ENCODE measurements around the gene EED. TPM values are rescaled to one million over a fixed set of nuclear protein-coding genes. Genes with fewer than 3 reads are reported as not detected.

Gene EED, protein sequence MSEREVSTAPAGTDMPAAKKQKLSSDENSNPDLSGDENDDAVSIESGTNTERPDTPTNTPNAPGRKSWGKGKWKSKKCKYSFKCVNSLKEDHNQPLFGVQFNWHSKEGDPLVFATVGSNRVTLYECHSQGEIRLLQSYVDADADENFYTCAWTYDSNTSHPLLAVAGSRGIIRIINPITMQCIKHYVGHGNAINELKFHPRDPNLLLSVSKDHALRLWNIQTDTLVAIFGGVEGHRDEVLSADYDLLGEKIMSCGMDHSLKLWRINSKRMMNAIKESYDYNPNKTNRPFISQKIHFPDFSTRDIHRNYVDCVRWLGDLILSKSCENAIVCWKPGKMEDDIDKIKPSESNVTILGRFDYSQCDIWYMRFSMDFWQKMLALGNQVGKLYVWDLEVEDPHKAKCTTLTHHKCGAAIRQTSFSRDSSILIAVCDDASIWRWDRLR
- 15.0 and 24.0 TPM in 2 replicates for total RNA-seq (2014; rRNA removed; shearing (Covaris generic))
- 19.4 and 20.1 TPM in 2 replicates for polyA plus RNA-seq (2016; fragmentation: Nextera tagmentation; extraction: Ambion mirVana)

DNA sequence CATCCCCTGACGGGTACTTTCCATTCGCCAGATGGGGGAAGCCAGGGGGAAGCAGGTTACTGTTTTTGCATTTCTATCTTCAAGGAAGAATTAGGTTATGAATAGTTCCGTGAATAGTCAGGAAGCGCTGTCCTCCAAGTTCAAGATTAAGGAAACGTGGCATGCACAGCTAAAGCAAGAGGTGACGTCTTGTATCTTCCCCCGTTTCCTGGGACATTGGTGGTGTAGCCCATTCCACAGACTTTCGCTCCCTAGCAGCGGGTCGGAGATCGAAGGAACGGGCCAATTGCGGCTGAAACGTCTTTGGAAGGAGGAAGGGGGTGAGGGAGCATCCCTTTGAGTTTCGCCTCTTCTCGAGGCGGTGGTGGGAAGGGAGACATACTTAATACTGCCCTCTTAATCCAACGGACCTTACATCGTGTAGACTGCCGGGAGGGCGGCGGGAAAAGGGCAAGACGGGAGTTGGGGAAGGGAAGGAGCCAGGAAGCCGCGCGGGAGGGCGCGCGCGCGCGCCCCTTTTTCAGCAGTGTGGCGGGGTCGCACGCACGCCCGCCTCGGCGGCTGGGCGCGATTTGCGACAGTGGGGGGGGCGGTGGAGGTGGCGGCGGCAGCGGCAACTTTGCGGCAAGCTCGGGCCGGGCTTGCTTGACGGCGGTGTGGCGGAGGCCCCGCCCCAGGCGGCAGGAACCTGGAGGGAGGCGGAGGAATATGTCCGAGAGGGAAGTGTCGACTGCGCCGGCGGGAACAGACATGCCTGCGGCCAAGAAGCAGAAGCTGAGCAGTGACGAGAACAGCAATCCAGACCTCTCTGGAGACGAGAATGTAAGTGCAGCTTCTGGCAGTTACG lies at the start of gene EED:
TSS of gene EED (plus strand) at position 232 of the 847 bp plus-strand sequence. CDS start at position 709, 477 bp downstream.
- H3K4me3 ChIP-seq = peak within 1 kb of the TSS; percentile 99
- H3K4me2 ChIP-seq (ENCODE audit: unreplicated experiment) = peak within 1 kb of the TSS; percentile 89
- peak within 1 kb of the TSS; percentile 98 for H2AFZ ChIP-seq
- in situ Hi-C loops (cut with MboI) = no loop called here
- H3K9ac ChIP-seq = peak within 1 kb of the TSS; percentile 98
- peaks cover 16% of the 10 kb centered on the region; the same call in 1 of the 2 replicates for H3F3A ChIP-seq (ENCODE audit: insufficient read depth)
- H3K36me3 ChIP-seq (ENCODE audit: low read depth) = no peaks in the 10 kb centered on the region
- no peaks in the 10 kb centered on the region for H3K9me3 ChIP-seq (ENCODE audit: low read depth)
- H3K79me2 ChIP-seq (ENCODE audit: insufficient read depth) = peaks cover 46% of the 10 kb centered on the region
- TF ChIP-seq EZH2 (IDR thresholded peaks at IDR 0.05; ENCODE audit: insufficient read depth, poor library complexity, severe bottlenecking) (no peak), EZH2phosphoT487 (IDR thresholded peaks at IDR 0.05; ENCODE audit: insufficient read depth, low read depth) (no peak)
- H3K27me3 ChIP-seq (replicated peaks; ENCODE audit: insufficient read depth) = no peaks in the 10 kb centered on the region
- DNase-seq = peak; percentile 99
- peaks cover 18% of the 10 kb centered on the region for H3K4me1 ChIP-seq (ENCODE audit: insufficient read depth)
- WGBS, 2 experiments (ENCODE audit: low coverage in 1 of 2, low lambda C conversion rate in 2 of 2, missing lambda C conversion rate in 2 of 2) = 0% methylated on average over 41 to 64 of the region's 64 CpGs
- peak within 1 kb of the TSS; percentile 98 for H3K27ac ChIP-seq
- no peaks in the 10 kb centered on the region for H4K20me1 ChIP-seq (ENCODE audit: insufficient read depth)
- H3K9me2 ChIP-seq (ENCODE audit: insufficient read depth) = no peaks in the 10 kb centered on the region

DNA sequence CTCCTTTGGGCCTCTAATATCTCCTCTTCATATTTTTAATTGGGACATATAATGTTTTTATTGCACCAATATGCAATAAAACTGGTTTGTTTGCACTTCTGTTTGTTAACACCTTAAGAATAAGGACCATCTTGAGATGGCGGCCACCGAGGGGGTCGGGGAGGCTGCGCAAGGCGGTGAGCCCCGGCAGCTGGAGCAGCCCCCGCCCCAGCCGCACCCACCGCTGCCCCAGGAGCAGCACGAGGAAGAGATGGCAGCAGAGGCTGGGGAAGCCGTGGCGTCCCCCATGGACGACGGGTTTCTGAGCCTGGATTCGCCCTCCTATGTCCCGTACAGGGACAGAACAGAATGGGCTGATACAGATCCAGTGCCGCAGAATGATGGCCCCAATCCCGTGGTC lies 49.6 kb upstream of the EED start:
- 88 to 93% methylated on average over 16 to 18 of the region's 18 CpGs for WGBS, 2 experiments (ENCODE audit: low coverage in 1 of 2, low lambda C conversion rate in 2 of 2, missing lambda C conversion rate in 2 of 2)
- peaks cover 7% of the 10 kb centered on the region; the same call in 1 of the 2 replicates for H3F3A ChIP-seq (ENCODE audit: insufficient read depth)
- no peak overlapping the region for H3K27ac ChIP-seq
- no peaks in the 10 kb centered on the region for H3K79me2 ChIP-seq (ENCODE audit: insufficient read depth)
- no peaks in the 10 kb centered on the region for H4K20me1 ChIP-seq (ENCODE audit: insufficient read depth)
- no peak overlapping the region for H2AFZ ChIP-seq
- H3K4me1 ChIP-seq (ENCODE audit: insufficient read depth) = peaks cover 22% of the 10 kb centered on the region
- no peaks in the 10 kb centered on the region for H3K36me3 ChIP-seq (ENCODE audit: low read depth)
- no peaks in the 10 kb centered on the region for H3K9me2 ChIP-seq (ENCODE audit: insufficient read depth)
- in situ Hi-C loops (cut with MboI) = no loop called here
- H3K9ac ChIP-seq = no peak overlapping the region
- no peak for TF ChIP-seq EZH2phosphoT487 (IDR thresholded peaks at IDR 0.05; ENCODE audit: insufficient read depth, low read depth)
- TF ChIP-seq EZH2 (IDR thresholded peaks at IDR 0.05; ENCODE audit: insufficient read depth, poor library complexity, severe bottlenecking) = no peak
- H3K9me3 ChIP-seq (ENCODE audit: low read depth) = no peaks in the 10 kb centered on the region
- DNase-seq = no peak
- H3K4me3 ChIP-seq = no peak overlapping the region
- no peaks in the 10 kb centered on the region for H3K27me3 ChIP-seq (replicated peaks; ENCODE audit: insufficient read depth)
- no peak overlapping the region for H3K4me2 ChIP-seq (ENCODE audit: unreplicated experiment)

DNA sequence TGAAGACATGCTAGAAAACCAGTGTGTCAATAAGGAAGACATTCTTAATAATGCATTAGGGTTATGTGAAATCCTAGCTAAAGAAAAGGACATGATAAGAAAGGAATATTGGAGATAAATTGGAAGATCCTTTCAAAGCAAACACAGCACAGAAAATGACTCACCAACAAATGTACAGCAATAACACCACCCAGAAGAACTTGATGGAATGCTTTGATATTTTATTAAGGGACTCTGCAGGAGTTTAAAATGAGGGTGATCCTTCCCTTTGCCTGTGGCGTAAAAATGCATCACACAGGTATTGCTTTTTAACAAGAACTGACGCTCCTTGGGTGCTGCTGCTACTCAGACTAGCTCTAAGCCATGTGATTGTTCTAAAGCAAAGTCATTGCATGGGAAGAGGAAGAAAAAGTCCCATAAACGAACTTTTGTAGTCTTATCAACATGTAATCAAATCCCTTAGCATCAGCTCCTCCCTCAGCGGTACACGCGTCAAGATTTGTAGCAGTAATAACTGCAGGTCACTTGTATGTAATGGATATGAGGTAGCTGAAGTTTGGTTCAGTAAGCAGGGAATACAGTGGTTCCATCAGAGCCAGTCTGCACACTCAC lies 48.4 kb upstream of the EED start:
- H3K9me3 ChIP-seq (ENCODE audit: low read depth) = no peaks in the 10 kb centered on the region
- H4K20me1 ChIP-seq (ENCODE audit: insufficient read depth) = no peaks in the 10 kb centered on the region
- H3K27ac ChIP-seq = no peak overlapping the region
- H3K9me2 ChIP-seq (ENCODE audit: insufficient read depth) = no peaks in the 10 kb centered on the region
- no peaks in the 10 kb centered on the region for H3K36me3 ChIP-seq (ENCODE audit: low read depth)
- H3K4me1 ChIP-seq (ENCODE audit: insufficient read depth) = peaks cover 22% of the 10 kb centered on the region
- no peak overlapping the region for H3K4me2 ChIP-seq (ENCODE audit: unreplicated experiment)
- TF ChIP-seq EZH2 (IDR thresholded peaks at IDR 0.05; ENCODE audit: insufficient read depth, poor library complexity, severe bottlenecking) (no peak), EZH2phosphoT487 (IDR thresholded peaks at IDR 0.05; ENCODE audit: insufficient read depth, low read depth) (no peak)
- no peak for DNase-seq
- H3K9ac ChIP-seq = no peak overlapping the region
- no peak overlapping the region for H3K4me3 ChIP-seq
- H3F3A ChIP-seq (ENCODE audit: insufficient read depth) = peaks cover 7% of the 10 kb centered on the region; the same call in 1 of the 2 replicates
- no peaks in the 10 kb centered on the region for H3K79me2 ChIP-seq (ENCODE audit: insufficient read depth)
- no peaks in the 10 kb centered on the region for H3K27me3 ChIP-seq (replicated peaks; ENCODE audit: insufficient read depth)
- H2AFZ ChIP-seq = no peak overlapping the region
- in situ Hi-C loops (cut with MboI) = no loop called here
- WGBS, 2 experiments (ENCODE audit: low coverage in 1 of 2, low lambda C conversion rate in 2 of 2, missing lambda C conversion rate in 2 of 2) = 86 to 88% methylated on average over 6 of the region's 6 CpGs

DNA sequence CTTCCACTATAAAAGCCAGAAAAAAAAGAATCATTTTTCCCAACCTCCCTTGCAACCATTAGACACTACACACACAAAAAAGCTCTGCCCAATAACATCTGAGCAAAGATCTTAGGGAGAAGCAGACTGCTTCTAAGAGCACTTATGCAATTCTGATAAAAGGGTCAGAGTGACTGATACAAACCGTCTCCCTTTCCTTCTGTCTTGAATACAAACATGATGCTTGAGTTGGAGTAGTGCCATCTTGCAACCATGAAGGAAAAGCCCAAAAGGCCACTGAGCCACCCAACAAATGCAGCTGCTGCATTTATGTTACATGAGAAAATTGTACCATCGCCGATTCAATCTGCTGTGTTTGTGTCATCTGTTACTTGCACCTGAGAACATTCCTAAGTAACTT lies 47.6 kb upstream of the EED start:
- Histone ChIP-seq H3K4me2 (ENCODE audit: unreplicated experiment) (no peak overlapping the region), H3K9ac (no peak overlapping the region), H3K79me2 (ENCODE audit: insufficient read depth) (no peaks in the 10 kb centered on the region), H3K9me3 (ENCODE audit: low read depth) (no peaks in the 10 kb centered on the region), H3F3A (ENCODE audit: insufficient read depth) (peaks cover 7% of the 10 kb centered on the region; the same call in 1 of the 2 replicates), H2AFZ (no peak overlapping the region), H4K20me1 (ENCODE audit: insufficient read depth) (no peaks in the 10 kb centered on the region), H3K36me3 (ENCODE audit: low read depth) (no peaks in the 10 kb centered on the region), H3K27ac (no peak overlapping the region), H3K4me3 (no peak overlapping the region), H3K27me3 (replicated peaks; ENCODE audit: insufficient read depth) (no peaks in the 10 kb centered on the region), H3K9me2 (ENCODE audit: insufficient read depth) (no peaks in the 10 kb centered on the region), H3K4me1 (ENCODE audit: insufficient read depth) (peaks cover 27% of the 10 kb centered on the region)
- in situ Hi-C loops (cut with MboI) = no loop called here
- WGBS, 2 experiments (ENCODE audit: low coverage in 1 of 2, low lambda C conversion rate in 2 of 2, missing lambda C conversion rate in 2 of 2) = 70 to 73% methylated on average over 3 of the region's 3 CpGs
- TF ChIP-seq EZH2phosphoT487 (IDR thresholded peaks at IDR 0.05; ENCODE audit: insufficient read depth, low read depth) (no peak), EZH2 (IDR thresholded peaks at IDR 0.05; ENCODE audit: insufficient read depth, poor library complexity, severe bottlenecking) (no peak)
- no peak for DNase-seq

All from GM23248 (cell line).